PC-9 (cell line): ENCODE results near the gene SLC25A34. TPM values are rescaled to one million over a fixed set of nuclear protein-coding genes. Genes with fewer than 3 reads are reported as not detected.

Source experiments
- BruUV-seq: library from RNA; stranded (reverse); fragments of 400-500 nt; replicated peaks from 2 replicates; lab custom pipeline; 2021; lab: Mats Ljungman, UMichigan
- CTCF ChIA-PET: fragments of 300-600 bp; sonication (Branson Sonifier 250); formaldehyde crosslinking; loops from one replicate; lab custom pipeline; 2022; ENCODE audit warnings: antibody characterized with exemption; lab: Charles Lee
- POLR2A ChIA-PET: fragments of 300-600 bp; sonication (Branson Sonifier 250); formaldehyde crosslinking; loops from one replicate; lab custom pipeline; 2022; ENCODE audit warnings: antibody characterized with exemption; ENCODE audit not compliant: unreplicated experiment; lab: Charles Lee
- DNase-seq, 2 experiments: peaks; one replicate each; pipeline versions ENCODE4 v3.0.0 to v3.0.0-alpha.2; 2015 to 2022; ENCODE audit warnings: mixed read lengths in 1 of 2
- H2AFZ ChIP-seq: fragments of 200-600 bp; sonication (generic); 2 replicates; pipeline ENCODE4 v1.8.1; 2017; ENCODE audit warnings: antibody characterized with exemption
- H3F3A ChIP-seq: fragments of 200-600 bp; sonication (generic); 2 replicates; pipeline ENCODE4 v1.8.1; 2017; ENCODE audit warnings: antibody characterized with exemption, mild to moderate bottlenecking, low read depth; ENCODE audit not compliant: insufficient read depth
- H3K27ac ChIP-seq: fragments of 200-600 bp; sonication (generic); 2 replicates; pipeline ENCODE4 v1.6.1; 2016; ENCODE audit warnings: mixed run types
- H3K27me3 ChIP-seq: fragments of 200-600 bp; sonication (generic); 2 replicates; pipeline ENCODE4 v1.6.1; 2016; ENCODE audit warnings: low read depth, mixed run types; ENCODE audit not compliant: insufficient read depth
- H3K36me3 ChIP-seq: fragments of 200-600 bp; sonication (generic); 2 replicates; pipeline ENCODE4 v1.6.1; 2016; ENCODE audit warnings: low read depth, mixed run types
- H3K4me1 ChIP-seq: fragments of 200-600 bp; sonication (generic); replicated peaks from 2 replicates; pipeline ENCODE4 v1.6.1; 2016; ENCODE audit warnings: mixed run types; ENCODE audit not compliant: insufficient read depth
- H3K4me2 ChIP-seq: fragments of 200-600 bp; sonication (generic); 2 replicates; pipeline ENCODE4 v1.6.1; 2017; ENCODE audit warnings: mixed run types
- H3K4me3 ChIP-seq: fragments of 200-600 bp; sonication (generic); 2 replicates; pipeline ENCODE4 v1.6.1; 2016; ENCODE audit warnings: mixed run types
- H3K79me2 ChIP-seq: fragments of 200-600 bp; sonication (generic); 2 replicates; pipeline ENCODE4 v1.6.1; 2017; ENCODE audit warnings: low read depth, mixed run types
- H3K9me2 ChIP-seq: fragments of 200-600 bp; sonication (generic); 2 replicates; pipeline ENCODE4 v1.8.1; 2017; ENCODE audit warnings: mild to moderate bottlenecking; ENCODE audit not compliant: insufficient read depth
- H3K9me3 ChIP-seq: fragments of 200-600 bp; sonication (generic); 2 replicates; pipeline ENCODE4 v1.8.1; 2016; ENCODE audit warnings: low read depth; ENCODE audit not compliant: insufficient read depth
- H4K20me1 ChIP-seq: fragments of 200-600 bp; sonication (generic); 2 replicates; pipeline ENCODE4 v1.8.1; 2017; ENCODE audit not compliant: insufficient read depth
- EZH2 ChIP-seq: fragments of 200-600 bp; sonication (generic); IDR thresholded peaks from 2 replicates; pipeline ENCODE4 v1.8.0; 2017; ENCODE audit warnings: antibody characterized with exemption, low read depth
- intact Hi-C: fragments of 100-400 bp; cut with micrococcal nuclease; formaldehyde crosslinking; loops from one replicate; pipeline ENCODE4 v1.10.0; 2022; ENCODE audit not compliant: unreplicated experiment
- total RNA-seq: library from RNA; stranded (reverse); gene quantifications from 2 replicates; pipeline ENCODE4 v1.2.3, GENCODE V29; 2021
- TF ChIP-seq, protein P1 (sequence below): fragments of 200-600 bp; sonication (generic); conservative IDR thresholded peaks from 2 replicates; pipeline ENCODE4 v1.6.1; 2017; ENCODE audit warnings: mixed run types, antibody characterized with exemption, mild to moderate bottlenecking, moderate library complexity

Gene SLC25A34
- total RNA-seq, 1 experiment from 2014 or later, result 1.7 TPM

DNA sequence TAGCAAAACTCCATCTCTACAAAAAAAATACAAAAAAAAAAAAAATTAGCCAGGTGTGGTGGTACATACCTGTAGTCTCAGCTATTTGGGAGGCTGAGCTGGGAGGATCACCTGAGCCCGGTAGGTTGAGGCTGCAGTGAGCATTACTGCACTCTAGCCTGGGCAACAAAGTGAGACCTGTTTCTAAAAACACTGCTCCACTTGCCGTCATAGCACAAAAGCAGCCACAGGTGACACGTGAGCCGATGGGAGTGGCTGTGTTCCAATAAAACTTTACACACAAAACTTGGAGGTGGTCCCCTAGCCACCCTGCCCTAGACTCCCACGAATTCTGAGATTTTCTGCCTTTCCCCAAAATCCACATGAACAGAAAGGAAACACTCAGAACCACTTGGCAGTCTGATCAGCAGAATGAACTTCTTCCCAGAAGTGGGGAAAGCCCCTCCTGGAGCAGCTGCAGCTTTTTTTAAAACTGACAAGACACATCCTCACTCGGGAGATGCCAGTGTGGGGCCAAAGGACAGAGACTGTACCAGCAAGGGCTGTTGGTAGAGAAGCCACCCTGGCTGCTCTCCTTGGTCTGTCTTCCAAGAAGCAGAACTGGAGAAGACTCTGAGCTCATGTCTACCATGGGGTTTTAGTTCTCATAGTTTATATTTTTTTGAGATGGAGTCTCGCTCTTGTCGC, 28.7 kb upstream of the SLC25A34 start:
- intact Hi-C loops, result no loop called here
- no peaks in the 10 kb centered on the region for H4K20me1 ChIP-seq
- CTCF ChIA-PET, result no interaction called here

GRCh38 chr1:15708486-15709137, 27.4 kb upstream of the SLC25A34 start:
- Histone ChIP-seq H3F3A (no peaks in the 10 kb centered on the region), H2AFZ (no peak overlapping the region), H3K4me2 (no peak overlapping the region), H3K9me2 (no peaks in the 10 kb centered on the region), H3K79me2 (no peaks in the 10 kb centered on the region), H3K4me3 (no peak overlapping the region), H3K27me3 (no peaks in the 10 kb centered on the region), H4K20me1 (no peaks in the 10 kb centered on the region), H3K9me3 (no peaks in the 10 kb centered on the region), H3K4me1 (no peaks in the 10 kb centered on the region), H3K27ac (no peak overlapping the region), H3K36me3 (no peaks in the 10 kb centered on the region)
- intact Hi-C loops, result no loop called here
- ChIA-PET CTCF (no interaction called here), POLR2A (interaction anchor here (0.7 kb wide), 1 partner anchor 24 kb away, joined by 5 read pairs; no protein-coding TSS in a partner anchor)
- TF ChIP-seq, protein P1, sequence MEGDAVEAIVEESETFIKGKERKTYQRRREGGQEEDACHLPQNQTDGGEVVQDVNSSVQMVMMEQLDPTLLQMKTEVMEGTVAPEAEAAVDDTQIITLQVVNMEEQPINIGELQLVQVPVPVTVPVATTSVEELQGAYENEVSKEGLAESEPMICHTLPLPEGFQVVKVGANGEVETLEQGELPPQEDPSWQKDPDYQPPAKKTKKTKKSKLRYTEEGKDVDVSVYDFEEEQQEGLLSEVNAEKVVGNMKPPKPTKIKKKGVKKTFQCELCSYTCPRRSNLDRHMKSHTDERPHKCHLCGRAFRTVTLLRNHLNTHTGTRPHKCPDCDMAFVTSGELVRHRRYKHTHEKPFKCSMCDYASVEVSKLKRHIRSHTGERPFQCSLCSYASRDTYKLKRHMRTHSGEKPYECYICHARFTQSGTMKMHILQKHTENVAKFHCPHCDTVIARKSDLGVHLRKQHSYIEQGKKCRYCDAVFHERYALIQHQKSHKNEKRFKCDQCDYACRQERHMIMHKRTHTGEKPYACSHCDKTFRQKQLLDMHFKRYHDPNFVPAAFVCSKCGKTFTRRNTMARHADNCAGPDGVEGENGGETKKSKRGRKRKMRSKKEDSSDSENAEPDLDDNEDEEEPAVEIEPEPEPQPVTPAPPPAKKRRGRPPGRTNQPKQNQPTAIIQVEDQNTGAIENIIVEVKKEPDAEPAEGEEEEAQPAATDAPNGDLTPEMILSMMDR, result no peak
- TF ChIP-seq EZH2, result no peak
- BruUV-seq, result no TSS peak
- DNase-seq, result no peak

More for the DNA sequence above, 28.7 kb upstream of the SLC25A34 start:
- H3K4me1 ChIP-seq, result no peaks in the 10 kb centered on the region
- H3K4me2 ChIP-seq, result no peak overlapping the region
- no peak overlapping the region for H3K4me3 ChIP-seq
- no peak overlapping the region for H3K27ac ChIP-seq
- no peaks in the 10 kb centered on the region for H3K27me3 ChIP-seq
- no peaks in the 10 kb centered on the region for H3K9me3 ChIP-seq
- H2AFZ ChIP-seq, result no peak overlapping the region
- H3K79me2 ChIP-seq, result no peaks in the 10 kb centered on the region
- no peak for DNase-seq
- H3K36me3 ChIP-seq, result no peaks in the 10 kb centered on the region
- TF ChIP-seq EZH2, result no peak
- TF ChIP-seq, protein P1, result no peak
- no peaks in the 10 kb centered on the region for H3F3A ChIP-seq
- POLR2A ChIA-PET, result no interaction called here
- H3K9me2 ChIP-seq, result no peaks in the 10 kb centered on the region
- BruUV-seq, result no TSS peak

DNA sequence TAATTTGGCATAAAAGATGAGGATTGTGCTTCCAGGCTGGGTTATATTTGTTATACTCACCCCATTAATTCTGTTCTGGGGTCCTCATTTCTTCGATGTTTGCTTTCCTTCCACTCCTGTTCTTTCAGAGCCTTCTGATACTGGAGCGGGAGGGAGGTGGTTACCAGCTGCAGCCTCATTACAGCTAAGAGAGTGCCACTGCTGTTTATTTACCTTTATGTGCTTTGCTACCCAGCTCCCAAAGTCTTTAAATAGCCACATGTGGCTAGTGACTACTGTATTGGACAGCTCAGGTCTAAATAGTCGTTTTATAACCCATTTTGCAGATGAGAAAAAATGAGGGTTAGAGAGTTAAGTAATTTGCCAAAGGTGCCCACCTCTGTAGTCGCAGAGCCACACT, 26.8 kb upstream of the SLC25A34 start:
- CTCF ChIA-PET, result no interaction called here
- Histone ChIP-seq H3K79me2 (no peaks in the 10 kb centered on the region), H3K9me3 (no peaks in the 10 kb centered on the region), H2AFZ (no peak overlapping the region), H3K27me3 (no peaks in the 10 kb centered on the region), H3K4me3 (no peak overlapping the region), H3K9me2 (no peaks in the 10 kb centered on the region), H3K4me1 (no peaks in the 10 kb centered on the region), H3K36me3 (no peaks in the 10 kb centered on the region), H3K27ac (no peak overlapping the region), H4K20me1 (no peaks in the 10 kb centered on the region), H3F3A (no peaks in the 10 kb centered on the region), H3K4me2 (no peak overlapping the region)
- no TSS peak for BruUV-seq
- POLR2A ChIA-PET, result interaction anchor here (0.7 kb wide), 1 partner anchor 25 kb away, joined by 5 read pairs; no protein-coding TSS in a partner anchor
- no peak for TF ChIP-seq EZH2
- TF ChIP-seq, protein P1, result no peak
- DNase-seq, result no peak
- intact Hi-C loops, result no loop called here
